ENCODE measurements around the gene DNAJC5G. TPM values are rescaled to one million over a fixed set of nuclear protein-coding genes. Genes with fewer than 3 reads are reported as not detected.
A peak's percentile ranks its signal among the peaks of the same experiment; 100 is the strongest.
"Not testable (repeated sequence)": the region's sequence is repeated elsewhere in the genome, so short reads cannot be mapped to it uniquely, and the experiment has no call there.

The DNAJC5G gene
- total RNA-seq, 2 experiments from 2014 or later: not detected

GRCh38 chr2:27282892-27283291 lies 7.7 kb downstream of the DNAJC5G start:
- H3K4me3 Mint-ChIP-seq: no peak overlapping the region
- no peaks in the 10 kb centered on the region for H3K9me3 Mint-ChIP-seq
- H3K36me3 Mint-ChIP-seq: no peaks in the 10 kb centered on the region
- no peak overlapping the region for H3K27ac Mint-ChIP-seq
- H3K27me3 Mint-ChIP-seq: peaks cover 8% of the 10 kb centered on the region
- peaks cover 3% of the 10 kb centered on the region for H3K4me1 Mint-ChIP-seq
- no peak for DNase-seq

GRCh38 chr2:27284996-27285395 lies 9.8 kb downstream of the DNAJC5G start:
- no peaks in the 10 kb centered on the region for H3K36me3 Mint-ChIP-seq
- H3K27ac Mint-ChIP-seq: no peak overlapping the region
- DNase-seq: no peak
- peaks cover under 1% of the 10 kb centered on the region for H3K4me1 Mint-ChIP-seq
- no peak overlapping the region for H3K4me3 Mint-ChIP-seq
- no peaks in the 10 kb centered on the region for H3K9me3 Mint-ChIP-seq
- peaks cover 9% of the 10 kb centered on the region for H3K27me3 Mint-ChIP-seq

DNA sequence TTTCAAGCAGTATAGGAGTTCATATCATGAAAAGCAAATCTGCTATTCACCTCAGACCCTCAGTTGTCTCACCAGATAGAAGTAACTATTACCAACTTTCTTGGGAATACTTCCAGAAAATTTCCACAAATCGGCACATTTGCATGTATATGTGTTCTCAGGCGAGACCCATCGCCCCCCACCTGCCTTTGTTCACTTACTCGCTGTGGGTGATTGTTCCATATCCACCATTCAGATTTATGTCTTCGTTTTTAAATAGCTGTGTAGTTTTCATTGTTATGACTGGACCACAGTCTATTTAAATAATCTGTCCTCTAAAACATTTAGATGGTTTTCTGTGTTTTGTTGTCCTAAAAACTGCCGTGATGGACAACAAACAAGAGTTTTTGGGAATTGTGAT lies 10.2 kb downstream of the DNAJC5G start:
- no peak overlapping the region for H3K4me3 Mint-ChIP-seq
- no peak overlapping the region for H3K27ac Mint-ChIP-seq
- H3K9me3 Mint-ChIP-seq: no peaks in the 10 kb centered on the region
- H3K4me1 Mint-ChIP-seq: no peaks in the 10 kb centered on the region
- peaks cover 9% of the 10 kb centered on the region for H3K27me3 Mint-ChIP-seq
- no peaks in the 10 kb centered on the region for H3K36me3 Mint-ChIP-seq
- DNase-seq: no peak

GRCh38 chr2:27288610-27289009 lies 13.4 kb downstream of the DNAJC5G start:
- Mint-ChIP-seq H3K27me3 (peaks cover 13% of the 10 kb centered on the region), H3K36me3 (no peaks in the 10 kb centered on the region), H3K27ac (no peak overlapping the region), H3K9me3 (no peaks in the 10 kb centered on the region), H3K4me1 (no peaks in the 10 kb centered on the region), H3K4me3 (no peak overlapping the region)
- no peak for DNase-seq

- no peaks in the 10 kb centered on the region for H3K36me3 Mint-ChIP-seq
- no peak overlapping the region for H3K4me3 Mint-ChIP-seq
- peaks cover 13% of the 10 kb centered on the region for H3K27me3 Mint-ChIP-seq
- H3K27ac Mint-ChIP-seq: no peak overlapping the region
- no peaks in the 10 kb centered on the region for H3K4me1 Mint-ChIP-seq
- DNase-seq: no peak
- H3K9me3 Mint-ChIP-seq: no peaks in the 10 kb centered on the region
These were observed 15.3 kb downstream of the DNAJC5G start for GRCh38 chr2:27290549-27290948.

DNA sequence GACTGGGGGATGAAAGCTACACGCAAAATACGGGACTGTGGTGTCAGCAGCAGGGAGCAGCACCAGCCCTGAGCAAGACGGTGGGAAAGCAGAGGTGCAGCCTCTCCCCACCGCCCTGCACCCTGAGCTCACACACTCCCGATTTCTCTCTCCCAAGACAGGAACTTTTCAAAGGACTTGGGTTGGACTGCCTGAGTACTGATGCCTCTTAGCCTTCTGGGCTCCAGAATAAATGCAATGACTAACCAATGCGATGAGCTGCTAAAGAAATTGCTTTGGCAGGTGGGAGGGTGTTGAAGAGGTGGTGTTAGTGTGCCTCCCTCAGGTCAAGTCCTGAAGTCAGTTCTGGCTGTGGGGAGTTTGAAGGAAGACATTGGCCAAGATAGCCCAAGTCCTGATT lies 16.6 kb downstream of the DNAJC5G start:
- DNase-seq: no peak
- no peaks in the 10 kb centered on the region for H3K9me3 Mint-ChIP-seq
- no peak overlapping the region for H3K27ac Mint-ChIP-seq
- no peaks in the 10 kb centered on the region for H3K4me1 Mint-ChIP-seq
- no peaks in the 10 kb centered on the region for H3K36me3 Mint-ChIP-seq
- no peak overlapping the region for H3K4me3 Mint-ChIP-seq
- peaks cover 13% of the 10 kb centered on the region for H3K27me3 Mint-ChIP-seq

DNA sequence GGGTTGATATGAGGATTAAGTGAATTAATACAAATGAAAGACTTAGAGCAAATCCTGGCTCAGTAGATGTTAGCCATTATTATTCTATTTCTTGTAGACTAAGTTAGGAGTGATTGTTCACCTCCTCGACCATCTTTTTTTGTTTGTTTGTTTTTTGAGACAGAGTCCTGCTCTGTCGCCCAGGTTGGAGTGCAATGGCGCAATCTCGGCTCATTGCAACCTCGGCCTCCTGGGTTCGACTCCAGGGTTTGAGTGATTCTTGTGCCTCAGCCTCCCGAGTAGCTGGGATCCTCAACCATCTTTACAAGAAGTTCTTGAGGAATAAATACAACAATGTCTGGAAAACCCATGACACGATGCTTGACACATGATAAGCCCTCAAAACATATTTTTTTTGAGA lies 19.7 kb downstream of the DNAJC5G start:
- Mint-ChIP-seq H3K36me3 (no peaks in the 10 kb centered on the region), H3K4me3 (no peak overlapping the region), H3K4me1 (no peaks in the 10 kb centered on the region), H3K27me3 (peaks cover 13% of the 10 kb centered on the region), H3K27ac (no peak overlapping the region), H3K9me3 (no peaks in the 10 kb centered on the region)
- no peak for DNase-seq

DNA sequence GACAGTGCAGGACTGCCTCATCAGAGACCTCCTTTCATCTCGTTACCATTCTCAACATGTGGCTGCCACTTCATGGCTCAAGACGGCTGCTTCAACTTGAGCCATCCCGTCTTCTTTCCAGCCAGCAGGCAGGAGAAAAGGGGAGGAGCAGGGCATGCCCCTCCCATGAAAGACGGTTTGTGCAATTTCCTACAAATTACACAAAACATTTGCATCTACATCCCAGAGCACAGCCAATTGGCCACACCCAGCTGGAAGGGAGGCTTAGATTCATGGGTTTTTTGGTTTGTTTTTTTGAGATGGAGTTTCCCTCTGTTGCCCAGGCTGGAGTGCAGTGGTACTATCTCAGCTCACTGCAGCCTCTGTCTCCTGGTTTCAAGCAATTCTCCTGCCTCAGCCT lies 21.2 kb downstream of the DNAJC5G start:
- Mint-ChIP-seq H3K36me3 (no peaks in the 10 kb centered on the region), H3K4me3 (no peak overlapping the region), H3K27ac (no peak overlapping the region), H3K27me3 (peaks cover 13% of the 10 kb centered on the region), H3K4me1 (no peaks in the 10 kb centered on the region), H3K9me3 (no peaks in the 10 kb centered on the region)
- no peak for DNase-seq

GRCh38 chr2:27297195-27297594 lies 22.0 kb downstream of the DNAJC5G start:
- no peak overlapping the region for H3K27ac Mint-ChIP-seq
- no peak for DNase-seq
- no peak overlapping the region for H3K4me3 Mint-ChIP-seq

DNA sequence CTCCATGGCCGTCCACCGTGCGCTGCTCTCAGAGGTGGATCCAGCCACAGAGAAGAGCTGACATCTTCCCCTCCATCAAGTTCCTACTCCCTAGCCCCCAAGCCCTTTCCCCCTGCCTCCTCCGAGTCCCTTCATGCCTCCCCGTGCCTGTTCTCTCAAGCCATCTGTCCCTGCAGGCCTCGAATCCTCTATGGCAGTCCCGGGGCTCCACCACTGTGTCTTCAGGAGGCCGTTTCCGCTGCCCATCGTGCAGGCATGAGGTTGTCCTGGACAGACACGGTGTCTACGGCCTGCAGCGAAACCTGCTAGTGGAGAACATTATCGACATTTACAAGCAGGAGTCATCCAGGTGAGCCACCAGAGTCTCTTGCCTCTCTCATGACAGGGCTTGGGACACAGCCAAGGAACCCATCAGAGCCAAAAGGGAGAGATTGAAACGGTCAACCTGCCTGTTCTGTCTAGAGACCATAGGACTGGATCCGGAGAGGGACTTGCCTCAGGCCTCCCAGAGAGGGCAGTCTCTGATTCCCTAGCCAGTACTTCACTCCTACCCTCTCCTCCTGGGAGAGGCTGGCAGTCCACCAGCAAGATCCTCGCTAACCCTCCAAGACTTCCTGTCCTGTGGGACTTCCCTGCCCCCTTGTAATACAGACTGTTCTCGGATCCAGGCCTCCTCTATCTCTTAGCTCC lies 23.3 kb downstream of the DNAJC5G start:
- Mint-ChIP-seq H3K27me3 (peaks cover 3% of the 10 kb centered on the region), H3K9me3 (no peaks in the 10 kb centered on the region), H3K36me3 (no peaks in the 10 kb centered on the region), H3K27ac (no peak overlapping the region), H3K4me1 (peaks cover 6% of the 10 kb centered on the region), H3K4me3 (no peak overlapping the region)
- DNase-seq: no peak

More at GRCh38 chr2:27297195-27297594, 22.0 kb downstream of the DNAJC5G start:
- no peaks in the 10 kb centered on the region for H3K4me1 Mint-ChIP-seq
- no peaks in the 10 kb centered on the region for H3K36me3 Mint-ChIP-seq
- H3K9me3 Mint-ChIP-seq: no peaks in the 10 kb centered on the region
- peaks cover 13% of the 10 kb centered on the region for H3K27me3 Mint-ChIP-seq

DNA sequence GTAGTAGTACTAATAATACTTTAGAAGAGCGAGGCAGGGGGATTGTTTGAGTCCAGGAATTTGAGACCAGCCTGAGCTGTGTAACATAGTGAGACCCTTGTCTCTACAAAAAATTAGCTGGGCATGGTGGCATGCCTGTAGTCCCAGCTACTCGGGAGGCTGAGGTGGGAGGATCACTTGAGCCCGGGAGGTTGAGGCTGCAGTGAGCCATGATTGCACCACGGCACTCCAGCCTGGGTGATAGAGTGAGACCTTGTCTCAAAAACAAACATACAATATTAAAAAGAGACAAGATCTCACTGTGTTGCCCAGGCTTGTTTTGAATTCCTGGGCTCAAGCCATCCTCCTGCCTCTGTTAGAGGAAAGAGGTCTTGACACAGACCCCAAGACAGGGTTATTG lies 25.4 kb downstream of the DNAJC5G start:
- peaks cover 16% of the 10 kb centered on the region for H3K27me3 Mint-ChIP-seq
- H3K36me3 Mint-ChIP-seq, DNase-seq, H3K4me1 Mint-ChIP-seq, H3K4me3 Mint-ChIP-seq, H3K27ac Mint-ChIP-seq, H3K9me3 Mint-ChIP-seq: not testable (repeated sequence)

DNA sequence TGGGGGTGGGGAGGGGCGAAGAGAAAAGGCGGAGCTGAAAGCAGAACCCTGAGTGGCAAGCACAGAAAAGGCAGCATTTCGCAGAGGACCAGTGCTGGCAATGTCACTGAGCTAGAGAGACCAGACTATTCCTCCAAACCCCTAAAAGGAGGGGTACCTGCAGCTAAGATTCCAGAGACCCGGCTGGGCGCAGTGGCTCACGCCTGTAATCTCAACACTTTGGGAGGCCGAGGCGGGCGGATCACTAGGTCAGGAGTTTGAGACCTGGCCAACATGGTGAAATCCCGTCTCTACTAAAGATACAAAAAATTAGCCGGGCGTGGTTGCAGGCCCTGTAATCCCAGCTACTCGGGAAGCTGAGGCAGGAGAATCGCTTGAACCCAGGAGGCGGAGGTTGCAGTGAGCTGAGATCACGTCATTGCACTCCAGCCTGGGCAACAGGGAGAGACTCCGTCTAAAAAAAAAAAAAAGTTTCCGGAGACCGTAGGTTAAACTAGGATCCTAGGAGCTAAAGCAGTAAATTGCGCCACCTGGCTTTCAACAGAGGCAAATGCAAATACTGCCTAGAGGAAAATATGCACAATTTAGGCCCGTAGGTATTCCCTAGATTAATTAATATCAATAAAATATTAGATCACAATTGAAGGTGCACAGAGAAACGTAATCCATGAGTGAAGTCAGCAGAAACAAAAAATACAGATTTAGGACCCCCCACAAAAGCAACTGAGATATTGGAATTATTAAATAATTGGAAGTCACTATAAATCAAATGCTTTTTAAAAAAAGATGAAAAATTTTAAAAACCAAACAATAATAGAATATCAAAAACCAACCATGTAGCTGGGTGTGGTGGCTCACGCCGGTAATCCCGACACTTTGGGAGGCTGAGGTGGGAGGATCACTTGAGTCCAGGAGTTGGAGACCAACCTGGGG lies 28.1 kb downstream of the DNAJC5G start:
- Mint-ChIP-seq H3K27me3 (peaks cover 22% of the 10 kb centered on the region), H3K9me3 (no peaks in the 10 kb centered on the region)
- DNase-seq: peak; percentile 36

GRCh38 chr2:27304488-27305240 lies 29.4 kb downstream of the DNAJC5G start:
- Mint-ChIP-seq H3K4me1 (peaks cover 10% of the 10 kb centered on the region), H3K9me3 (no peaks in the 10 kb centered on the region), H3K27me3 (peaks cover 22% of the 10 kb centered on the region), H3K36me3 (peaks cover 10% of the 10 kb centered on the region), H3K27ac (no peak overlapping the region), H3K4me3 (no peak overlapping the region)
- DNase-seq: no peak

More for the DNA sequence above, 28.1 kb downstream of the DNAJC5G start:
- Mint-ChIP-seq H3K36me3 (no peaks in the 10 kb centered on the region), H3K27ac (no peak overlapping the region), H3K4me1 (peaks cover 10% of the 10 kb centered on the region), H3K4me3 (peak overlapping the region; percentile 67)

DNA sequence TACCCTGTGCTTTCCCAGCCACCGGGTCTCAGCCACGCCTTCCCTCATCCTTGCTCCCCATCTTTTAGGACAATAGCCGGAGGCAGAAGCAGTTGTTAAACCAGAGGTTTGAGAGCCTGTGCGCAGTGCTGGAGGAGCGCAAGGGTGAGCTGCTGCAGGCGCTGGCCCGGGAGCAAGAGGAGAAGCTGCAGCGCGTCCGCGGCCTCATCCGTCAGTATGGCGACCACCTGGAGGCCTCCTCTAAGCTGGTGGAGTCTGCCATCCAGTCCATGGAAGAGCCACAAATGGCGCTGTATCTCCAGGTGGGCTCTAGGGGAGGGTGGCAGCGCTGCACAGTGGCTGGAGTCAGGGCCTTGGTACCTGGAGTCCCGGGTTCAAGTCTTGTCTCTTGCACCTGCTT lies 30.3 kb downstream of the DNAJC5G start:
- no peak for DNase-seq
- Mint-ChIP-seq H3K27ac (no peak overlapping the region), H3K9me3 (no peaks in the 10 kb centered on the region), H3K27me3 (peaks cover 22% of the 10 kb centered on the region), H3K4me1 (peaks cover 10% of the 10 kb centered on the region), H3K36me3 (peaks cover 12% of the 10 kb centered on the region), H3K4me3 (no peak overlapping the region)

DNA sequence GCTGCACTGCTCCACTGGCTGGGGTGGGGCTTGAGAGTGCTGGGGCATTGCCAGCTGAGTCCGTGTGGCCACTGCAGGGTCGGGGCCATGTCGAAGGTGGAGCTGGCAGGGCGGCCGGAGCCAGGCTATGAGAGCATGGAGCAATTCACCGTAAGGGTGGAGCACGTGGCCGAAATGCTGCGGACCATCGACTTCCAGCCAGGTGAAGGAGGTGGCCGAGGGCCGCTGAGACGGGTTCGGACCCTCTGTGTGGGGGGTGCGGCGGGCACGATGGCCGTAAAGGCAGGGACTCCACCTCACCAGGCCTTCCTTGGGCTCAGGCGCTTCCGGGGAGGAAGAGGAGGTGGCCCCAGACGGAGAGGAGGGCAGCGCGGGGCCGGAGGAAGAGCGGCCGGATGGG lies 30.9 kb downstream of the DNAJC5G start:
- Mint-ChIP-seq H3K27me3 (peaks cover 22% of the 10 kb centered on the region), H3K36me3 (peaks cover 14% of the 10 kb centered on the region), H3K4me1 (peaks cover 10% of the 10 kb centered on the region), H3K27ac (no peak overlapping the region), H3K4me3 (peak overlapping the region; percentile 48), H3K9me3 (no peaks in the 10 kb centered on the region)
- no peak for DNase-seq

Data from activated naive CD8-positive, alpha-beta T cell treated with anti-CD3 and anti-CD28 coated beads for 36 hours (primary cell).